Activated T-cell treated with anti-CD3 and anti-CD28 coated beads, Interleukin-2, amount 50 U/mL, for 4 hours (primary cell): Measurements from ENCODE around the gene ADAMTS16. TPM values are rescaled to one million over a fixed set of nuclear protein-coding genes. Genes with fewer than 3 reads are reported as not detected.
"Not testable (repeated sequence)": the region's sequence is repeated elsewhere in the genome, so short reads cannot be mapped to it uniquely, and the experiment has no call there.

Experiments used
- ATAC-seq, 2 donors: fragments of 200-7000 bp; cut with Tn5 transposase; one replicate each; pipeline ENCODE4 v1.10.0; 2021
- DNase-seq: peaks from one replicate; pipeline ENCODE4 v3.0.0-alpha.2; 2020
- H3K27me3 Mint-ChIP-seq: one replicate; pipeline ENCODE4 v1.8.0; 2021; ENCODE audit warnings: low read depth, mixed read lengths
- H3K36me3 Mint-ChIP-seq: one replicate; pipeline ENCODE4 v1.8.0; 2022; ENCODE audit warnings: mixed read lengths; ENCODE audit not compliant: insufficient read depth
- H3K4me1 Mint-ChIP-seq: one replicate; pipeline ENCODE4 v1.8.0; 2021; ENCODE audit warnings: low read depth, mixed read lengths
- H3K4me3 Mint-ChIP-seq: one replicate; pipeline ENCODE4 v1.8.0; 2021; ENCODE audit warnings: mild to moderate bottlenecking, moderate library complexity, mixed read lengths
- H3K9me3 Mint-ChIP-seq: one replicate; pipeline ENCODE4 v1.8.0; 2021; ENCODE audit warnings: mixed read lengths
- total RNA-seq, 3 donors: library from RNA; stranded (reverse); gene quantifications; one replicate each; pipeline ENCODE4 v1.2.1, GENCODE V29; 2021

ADAMTS16 gene
- total RNA-seq, 3 donors from 2014 or later: 0.03 TPM; not detected in 2

DNA sequence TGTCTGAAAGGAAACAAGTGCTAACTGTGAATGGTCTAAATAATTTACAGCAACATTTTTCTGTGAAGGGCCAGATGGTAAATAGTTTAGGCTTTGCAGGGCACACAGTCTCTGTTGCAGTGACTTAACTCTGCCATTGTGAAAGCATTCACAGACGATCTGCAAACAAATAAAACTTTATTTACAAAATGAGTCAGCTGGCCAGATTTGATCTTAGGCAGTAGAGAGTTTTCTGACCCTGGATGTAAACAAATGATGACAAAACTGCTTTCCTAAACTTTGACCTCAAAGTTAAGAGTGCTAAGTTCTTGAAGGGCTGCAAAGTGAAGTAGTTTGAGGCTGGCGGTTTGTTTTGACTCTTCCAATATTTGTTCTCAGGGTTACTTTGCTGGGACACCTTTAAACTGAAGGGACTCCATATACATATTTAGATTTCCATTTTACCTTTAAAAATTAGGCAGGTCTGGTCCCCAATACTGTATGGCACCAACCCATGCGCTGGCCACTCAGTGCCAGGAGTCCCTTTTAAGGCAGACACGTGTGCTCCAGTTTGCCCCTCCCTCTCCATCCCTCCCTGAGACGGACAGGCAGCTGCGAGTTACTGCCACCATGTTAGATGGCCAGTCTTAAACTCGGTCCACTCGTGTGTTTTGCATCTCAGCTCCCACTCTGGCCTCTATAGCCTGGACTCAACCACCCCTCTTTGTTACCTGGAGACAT lies 4.0 kb upstream of the ADAMTS16 start:
- no peak for DNase-seq
- no peak for ATAC-seq
- no peaks in the 10 kb centered on the region for H3K36me3 Mint-ChIP-seq
- H3K27me3 Mint-ChIP-seq: peaks cover 13% of the 10 kb centered on the region
- H3K9me3 Mint-ChIP-seq: no peaks in the 10 kb centered on the region
- no peak overlapping the region for H3K4me3 Mint-ChIP-seq
- H3K4me1 Mint-ChIP-seq: peaks cover 7% of the 10 kb centered on the region

GRCh38 chr5:5137851-5138250 lies 2.3 kb upstream of the ADAMTS16 start:
- DNase-seq, ATAC-seq, H3K9me3 Mint-ChIP-seq, H3K4me3 Mint-ChIP-seq, H3K36me3 Mint-ChIP-seq: not testable (repeated sequence)
- Mint-ChIP-seq H3K4me1 (peaks cover 10% of the 10 kb centered on the region), H3K27me3 (peaks cover 22% of the 10 kb centered on the region)

- Mint-ChIP-seq H3K4me3 (no peak overlapping the region), H3K36me3 (no peaks in the 10 kb centered on the region), H3K4me1 (peaks cover 10% of the 10 kb centered on the region), H3K27me3 (peaks cover 22% of the 10 kb centered on the region), H3K9me3 (no peaks in the 10 kb centered on the region)
- no peak for DNase-seq
- no peak for ATAC-seq
Measured at GRCh38 chr5:5139336-5139776, 774 bp upstream of the ADAMTS16 start.

GRCh38 chr5:5140479-5141338 lies 579 bp downstream of the ADAMTS16 start:
- Mint-ChIP-seq H3K4me3 (no peak overlapping the region), H3K36me3 (no peaks in the 10 kb centered on the region), H3K4me1 (peaks cover 10% of the 10 kb centered on the region), H3K9me3 (no peaks in the 10 kb centered on the region), H3K27me3 (peaks cover 22% of the 10 kb centered on the region)
- ATAC-seq (peak in 1 of 2 donors; percentile 15), DNase-seq (no peak)

- Mint-ChIP-seq H3K9me3 (no peaks in the 10 kb centered on the region), H3K27me3 (peaks cover 22% of the 10 kb centered on the region)
Measured at GRCh38 chr5:5141339-5141599, 1.1 kb downstream of the ADAMTS16 start.

DNA sequence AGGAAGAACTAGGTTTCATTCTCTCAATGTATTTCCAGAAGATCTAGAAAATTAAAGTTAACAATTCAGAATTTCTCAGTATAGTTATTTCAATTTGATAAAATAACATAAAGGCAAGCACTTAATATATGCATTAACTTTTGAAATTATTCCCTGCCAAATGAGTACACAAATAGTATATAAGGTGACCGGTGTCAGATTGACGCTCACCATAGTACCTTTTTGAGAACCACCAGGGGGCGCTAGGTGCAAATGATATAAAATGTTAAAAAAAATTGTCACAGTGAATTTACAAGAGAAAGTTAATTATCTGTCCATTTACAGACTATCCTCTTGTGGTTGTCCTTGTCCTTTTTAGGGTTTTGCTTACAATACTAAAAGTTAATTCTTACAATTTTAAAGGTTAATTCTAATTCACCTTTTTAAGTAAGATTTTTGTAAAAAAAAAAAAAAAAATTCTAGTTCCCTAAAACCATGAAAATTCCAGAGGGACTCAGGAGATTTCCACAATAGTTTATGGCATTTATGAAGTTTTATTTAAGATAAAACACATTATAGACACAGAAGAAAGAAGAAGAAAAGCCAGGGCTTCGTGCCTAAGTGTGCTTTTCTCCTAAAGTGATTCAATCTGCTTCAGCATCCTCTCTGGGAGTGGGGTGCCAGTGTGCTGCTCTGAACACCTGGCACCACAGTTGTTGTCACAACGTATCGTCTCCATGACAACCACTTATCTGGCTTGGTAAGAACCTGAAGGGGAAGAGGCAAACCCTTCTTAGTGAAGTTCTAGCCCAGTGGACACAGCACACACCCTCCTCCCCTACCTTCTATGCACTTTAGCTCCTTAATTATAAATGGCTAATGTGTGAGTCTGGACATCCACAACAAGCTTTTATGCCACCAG lies 1.7 kb downstream of the ADAMTS16 start:
- Mint-ChIP-seq H3K36me3 (no peaks in the 10 kb centered on the region), H3K4me1 (peaks cover 10% of the 10 kb centered on the region), H3K27me3 (peaks cover 22% of the 10 kb centered on the region), H3K4me3 (no peak overlapping the region), H3K9me3 (no peaks in the 10 kb centered on the region)
- ATAC-seq: no peak
- DNase-seq: peak; percentile 28

More at GRCh38 chr5:5141339-5141599, 1.1 kb downstream of the ADAMTS16 start:
- no peak for DNase-seq
- no peak for ATAC-seq
- H3K4me1 Mint-ChIP-seq: peaks cover 10% of the 10 kb centered on the region
- no peak overlapping the region for H3K4me3 Mint-ChIP-seq
- H3K36me3 Mint-ChIP-seq: no peaks in the 10 kb centered on the region

DNA sequence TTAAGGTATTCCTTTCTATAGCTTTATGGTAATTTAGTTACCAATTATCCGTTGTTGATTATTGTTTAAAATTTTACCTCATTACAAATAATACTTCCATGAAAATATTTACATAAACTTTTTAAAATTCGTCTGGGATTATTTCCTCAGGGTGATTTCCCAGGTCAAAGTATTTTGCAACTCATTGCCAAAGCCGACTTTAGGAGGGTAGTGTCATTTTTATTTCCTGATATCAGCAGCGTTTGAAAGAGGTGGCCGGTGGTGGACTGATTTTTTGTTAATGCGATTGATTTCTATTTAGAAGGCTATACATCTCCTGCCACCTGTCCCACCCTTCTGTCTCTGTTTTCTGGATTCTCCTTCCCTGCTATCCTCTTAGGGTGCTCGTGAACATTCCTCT lies 4.3 kb downstream of the ADAMTS16 start:
- no peak overlapping the region for H3K4me3 Mint-ChIP-seq
- no peak for DNase-seq
- H3K27me3 Mint-ChIP-seq: peaks cover 15% of the 10 kb centered on the region
- no peak for ATAC-seq
- H3K36me3 Mint-ChIP-seq: no peaks in the 10 kb centered on the region
- H3K4me1 Mint-ChIP-seq: peaks cover 8% of the 10 kb centered on the region
- peaks cover 4% of the 10 kb centered on the region for H3K9me3 Mint-ChIP-seq

DNA sequence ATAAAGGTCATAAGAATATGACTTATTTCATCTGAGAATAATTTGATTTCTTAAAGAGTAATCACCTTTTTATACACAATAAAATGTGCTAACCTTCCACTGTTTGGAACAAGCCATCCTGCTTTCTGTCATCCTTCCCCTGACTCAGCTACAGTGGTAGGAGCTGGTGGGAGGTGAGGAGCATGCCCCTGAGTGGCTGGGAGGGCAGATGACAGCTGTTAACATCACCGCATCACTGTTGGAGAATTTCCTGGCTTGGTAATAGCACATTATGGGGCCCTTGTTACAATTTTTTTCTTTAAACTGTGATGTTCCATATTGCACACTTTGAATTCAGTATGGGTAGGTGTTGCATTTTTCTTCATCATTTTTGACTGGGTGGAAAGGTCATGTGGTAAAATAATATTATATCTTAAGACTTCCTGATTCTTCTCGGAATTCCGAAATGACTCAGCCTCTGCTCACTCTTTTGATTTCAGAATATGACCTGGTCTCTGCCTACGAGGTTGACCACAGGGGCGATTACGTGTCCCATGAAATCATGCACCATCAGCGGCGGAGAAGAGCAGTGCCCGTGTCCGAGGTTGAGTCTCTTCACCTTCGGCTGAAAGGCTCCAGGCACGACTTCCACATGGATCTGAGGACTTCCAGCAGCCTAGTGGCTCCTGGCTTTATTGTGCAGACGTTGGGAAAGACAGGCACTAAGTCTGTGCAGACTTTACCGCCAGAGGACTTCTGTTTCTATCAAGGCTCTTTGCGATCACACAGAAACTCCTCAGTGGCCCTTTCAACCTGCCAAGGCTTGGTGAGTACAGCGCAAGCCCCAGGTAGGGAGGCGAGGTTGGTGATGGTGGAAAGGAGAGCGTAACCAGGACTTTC lies 5.8 kb downstream of the ADAMTS16 start:
- no peak for ATAC-seq
- H3K4me3 Mint-ChIP-seq: no peak overlapping the region
- peaks cover 6% of the 10 kb centered on the region for H3K4me1 Mint-ChIP-seq
- DNase-seq: no peak
- no peaks in the 10 kb centered on the region for H3K36me3 Mint-ChIP-seq
- H3K27me3 Mint-ChIP-seq: peaks cover 11% of the 10 kb centered on the region
- peaks cover 7% of the 10 kb centered on the region for H3K9me3 Mint-ChIP-seq

- Mint-ChIP-seq H3K4me3 (no peak overlapping the region), H3K9me3 (peaks cover 8% of the 10 kb centered on the region), H3K36me3 (no peaks in the 10 kb centered on the region), H3K4me1 (no peaks in the 10 kb centered on the region), H3K27me3 (peaks cover 4% of the 10 kb centered on the region)
- ATAC-seq: no peak
- no peak for DNase-seq
Measured at GRCh38 chr5:5146530-5147160, 6.5 kb downstream of the ADAMTS16 start.

- Mint-ChIP-seq H3K4me1 (no peaks in the 10 kb centered on the region), H3K4me3 (no peak overlapping the region), H3K9me3 (peaks cover 8% of the 10 kb centered on the region), H3K27me3 (no peaks in the 10 kb centered on the region), H3K36me3 (no peaks in the 10 kb centered on the region)
- DNase-seq (no peak), ATAC-seq (no peak)
Measured at GRCh38 chr5:5149154-5149553, 9.0 kb downstream of the ADAMTS16 start.

DNA sequence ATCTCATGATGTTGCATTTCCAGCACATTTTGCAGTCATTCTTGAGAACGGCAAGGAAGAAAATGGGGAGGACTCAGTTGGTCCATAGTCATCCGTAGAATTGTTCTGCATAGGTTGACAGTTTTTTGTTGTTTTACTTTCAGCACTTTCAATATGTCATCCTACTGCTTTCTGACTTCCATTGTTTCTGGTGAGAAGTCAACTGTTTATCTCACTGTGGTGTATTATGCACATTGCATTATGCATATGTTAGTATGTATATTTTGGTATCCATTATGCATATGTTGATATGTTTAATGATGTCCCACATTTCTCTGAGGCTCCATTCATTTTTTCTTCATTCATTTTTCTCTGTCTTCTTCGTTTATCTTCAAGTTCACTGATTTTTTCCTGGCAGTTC lies 10.5 kb downstream of the ADAMTS16 start:
- ATAC-seq: no peak
- Mint-ChIP-seq H3K4me3 (no peak overlapping the region), H3K36me3 (no peaks in the 10 kb centered on the region)

GRCh38 chr5:5154733-5155132 lies 14.6 kb downstream of the ADAMTS16 start:
- H3K4me3 Mint-ChIP-seq: no peak overlapping the region
- no peak for DNase-seq
- no peak for ATAC-seq
- H3K36me3 Mint-ChIP-seq: no peaks in the 10 kb centered on the region
- peaks cover 4% of the 10 kb centered on the region for H3K9me3 Mint-ChIP-seq
- peaks cover 4% of the 10 kb centered on the region for H3K4me1 Mint-ChIP-seq
- H3K27me3 Mint-ChIP-seq: no peaks in the 10 kb centered on the region

More for the DNA sequence above, 10.5 kb downstream of the ADAMTS16 start:
- Mint-ChIP-seq H3K9me3 (peaks cover 8% of the 10 kb centered on the region), H3K27me3 (no peaks in the 10 kb centered on the region), H3K4me1 (peaks cover 3% of the 10 kb centered on the region)
- DNase-seq: no peak

- DNase-seq (no peak), ATAC-seq (no peak)
- H3K4me3 Mint-ChIP-seq: no peak overlapping the region
- H3K4me1 Mint-ChIP-seq: peaks cover 4% of the 10 kb centered on the region
- H3K36me3 Mint-ChIP-seq: no peaks in the 10 kb centered on the region
- no peaks in the 10 kb centered on the region for H3K27me3 Mint-ChIP-seq
- peaks cover 4% of the 10 kb centered on the region for H3K9me3 Mint-ChIP-seq
Measured at GRCh38 chr5:5155617-5156016, 15.5 kb downstream of the ADAMTS16 start.
